Measurements from ENCODE around the gene MBD6. TPM values are rescaled to one million over a fixed set of nuclear protein-coding genes. Genes with fewer than 3 reads are reported as not detected.

MBD6 gene
- total RNA-seq, 1 donor from 2014 or later: 118 TPM

DNA sequence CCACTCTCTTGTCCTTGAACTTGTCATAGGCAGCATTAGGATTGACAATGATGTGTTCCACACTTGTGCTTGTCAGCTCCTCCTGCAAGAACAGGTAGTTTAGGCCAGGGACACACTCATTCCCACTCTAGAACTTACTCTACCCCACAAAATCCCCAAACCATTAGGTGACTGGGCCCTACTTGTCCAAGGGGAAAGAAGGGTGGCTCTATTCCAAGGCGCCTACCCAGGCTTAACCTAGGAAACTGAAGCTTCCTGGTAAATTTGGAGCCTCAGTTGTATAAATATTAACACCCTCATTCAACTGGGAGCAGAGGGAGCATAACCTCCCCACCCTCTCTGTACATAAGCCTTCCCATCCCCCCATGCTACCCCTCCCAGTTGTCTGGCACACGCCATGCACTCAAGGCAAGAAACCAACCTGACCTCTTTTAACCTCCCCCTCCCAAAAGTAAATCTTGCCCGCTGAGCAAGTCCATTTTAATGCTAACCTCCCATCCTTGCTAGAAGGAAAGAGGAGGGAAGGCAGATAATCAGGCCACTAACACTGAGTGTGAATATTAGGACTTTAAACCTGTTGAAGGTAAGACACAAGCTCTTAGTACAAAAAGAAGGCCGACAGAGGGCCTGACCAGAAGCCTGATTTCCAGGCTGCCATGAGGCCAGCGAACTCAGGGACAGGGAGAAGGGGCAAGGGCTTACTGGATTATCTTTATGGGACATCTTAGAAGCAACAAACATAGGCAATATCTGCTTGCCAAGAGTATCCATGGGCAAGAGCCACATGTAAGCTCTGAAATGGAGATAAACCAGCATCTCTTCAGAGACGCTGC, 13.4 kb downstream of the MBD6 start:
- no peak for DNase-seq (ENCODE audit: low spot score in 2 of 2, unreplicated experiment in 2 of 2)
- Mint-ChIP-seq H3K36me3 (peaks cover 36% of the 10 kb centered on the region), H3K4me3 (no peak overlapping the region), H3K27me3 (ENCODE audit: low read depth) (no peaks in the 10 kb centered on the region), H3K27ac (no peak overlapping the region), H3K9me3 (no peaks in the 10 kb centered on the region), H3K4me1 (peaks cover 3% of the 10 kb centered on the region)
- TF ChIP-seq, protein P1, sequence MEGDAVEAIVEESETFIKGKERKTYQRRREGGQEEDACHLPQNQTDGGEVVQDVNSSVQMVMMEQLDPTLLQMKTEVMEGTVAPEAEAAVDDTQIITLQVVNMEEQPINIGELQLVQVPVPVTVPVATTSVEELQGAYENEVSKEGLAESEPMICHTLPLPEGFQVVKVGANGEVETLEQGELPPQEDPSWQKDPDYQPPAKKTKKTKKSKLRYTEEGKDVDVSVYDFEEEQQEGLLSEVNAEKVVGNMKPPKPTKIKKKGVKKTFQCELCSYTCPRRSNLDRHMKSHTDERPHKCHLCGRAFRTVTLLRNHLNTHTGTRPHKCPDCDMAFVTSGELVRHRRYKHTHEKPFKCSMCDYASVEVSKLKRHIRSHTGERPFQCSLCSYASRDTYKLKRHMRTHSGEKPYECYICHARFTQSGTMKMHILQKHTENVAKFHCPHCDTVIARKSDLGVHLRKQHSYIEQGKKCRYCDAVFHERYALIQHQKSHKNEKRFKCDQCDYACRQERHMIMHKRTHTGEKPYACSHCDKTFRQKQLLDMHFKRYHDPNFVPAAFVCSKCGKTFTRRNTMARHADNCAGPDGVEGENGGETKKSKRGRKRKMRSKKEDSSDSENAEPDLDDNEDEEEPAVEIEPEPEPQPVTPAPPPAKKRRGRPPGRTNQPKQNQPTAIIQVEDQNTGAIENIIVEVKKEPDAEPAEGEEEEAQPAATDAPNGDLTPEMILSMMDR (IDR thresholded peaks at IDR 0.05; ENCODE audit: unreplicated experiment): no peak

DNA sequence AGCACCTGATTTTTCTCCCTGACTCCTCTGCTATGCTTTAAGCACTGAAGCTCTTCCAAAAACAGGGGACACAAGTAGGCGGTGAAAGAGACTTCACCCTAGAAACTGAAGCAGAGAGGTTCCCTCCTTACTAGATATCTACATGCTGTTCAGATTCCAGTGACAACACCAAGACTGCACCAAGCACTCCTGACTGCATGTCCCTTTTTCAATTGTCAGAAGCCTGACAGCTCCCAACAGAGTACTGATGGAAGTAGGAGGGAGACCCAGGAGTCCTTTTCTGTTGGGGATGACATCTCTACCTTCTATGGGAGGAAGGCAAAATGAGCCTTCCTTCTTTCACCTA, 13.9 kb downstream of the MBD6 start:
- peaks cover 36% of the 10 kb centered on the region for H3K36me3 Mint-ChIP-seq
- no peak for DNase-seq (ENCODE audit: low spot score in 2 of 2, unreplicated experiment in 2 of 2)
- no peaks in the 10 kb centered on the region for H3K9me3 Mint-ChIP-seq
- H3K4me1 Mint-ChIP-seq: peaks cover 7% of the 10 kb centered on the region
- H3K27ac Mint-ChIP-seq: no peak overlapping the region
- TF ChIP-seq, protein P1 (IDR thresholded peaks at IDR 0.05; ENCODE audit: unreplicated experiment): no peak
- H3K4me3 Mint-ChIP-seq: no peak overlapping the region
- no peaks in the 10 kb centered on the region for H3K27me3 Mint-ChIP-seq (ENCODE audit: low read depth)

DNA sequence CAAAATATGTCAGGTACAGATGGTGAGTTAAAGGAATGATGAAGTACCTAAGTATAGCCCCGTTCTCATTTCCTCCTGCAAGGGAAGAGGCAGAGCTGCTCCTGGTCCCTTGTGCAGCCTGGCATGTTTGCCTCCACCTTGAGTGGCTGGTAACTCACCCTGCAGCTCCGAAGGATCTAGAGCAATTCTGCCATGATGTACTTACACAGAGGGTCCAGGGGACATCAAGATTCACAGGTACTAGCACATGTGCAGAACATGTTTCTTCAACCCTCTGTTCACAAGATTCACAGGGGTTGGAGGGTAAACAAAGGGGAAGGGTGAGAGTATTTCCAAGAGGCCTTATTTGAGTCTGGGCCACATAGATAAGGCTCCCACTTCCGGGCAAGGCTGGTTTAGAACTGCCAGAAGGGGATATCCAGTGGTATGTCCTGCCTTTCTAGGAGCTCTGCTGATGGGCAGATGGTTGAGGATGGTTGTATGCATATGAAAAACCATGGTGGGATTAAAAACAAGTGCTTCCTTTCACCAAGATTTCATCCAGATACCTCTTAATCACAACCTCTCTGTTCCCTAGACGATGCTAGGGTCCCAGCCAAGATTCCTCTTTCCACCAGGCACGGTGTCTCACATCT, 16.6 kb downstream of the MBD6 start:
- Mint-ChIP-seq H3K27me3 (ENCODE audit: low read depth) (no peaks in the 10 kb centered on the region), H3K27ac (no peak overlapping the region), H3K4me3 (no peak overlapping the region), H3K4me1 (peaks cover 7% of the 10 kb centered on the region), H3K9me3 (no peaks in the 10 kb centered on the region), H3K36me3 (peaks cover 29% of the 10 kb centered on the region)
- TF ChIP-seq, protein P1 (IDR thresholded peaks at IDR 0.05; ENCODE audit: unreplicated experiment): no peak
- DNase-seq (ENCODE audit: low spot score in 2 of 2, unreplicated experiment in 2 of 2): no peak

DNA sequence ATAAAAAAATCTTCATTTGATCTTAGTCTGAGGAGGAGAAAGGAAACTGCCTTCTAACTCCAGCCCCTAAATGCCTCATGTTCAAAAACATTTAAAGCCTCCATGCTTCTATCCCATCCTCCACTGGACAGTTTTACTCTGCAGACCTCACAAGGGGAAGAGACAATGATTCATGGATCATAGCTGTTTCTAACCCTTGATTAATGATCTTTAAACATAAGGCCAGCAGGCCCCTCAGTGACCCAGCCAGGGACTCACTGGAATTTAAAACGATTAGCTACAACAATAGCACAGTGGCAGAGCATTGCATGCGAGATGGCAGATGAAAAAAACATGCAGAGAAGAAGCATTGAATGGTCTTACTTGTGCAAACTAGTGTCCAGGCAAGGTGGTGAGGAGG, 18.4 kb downstream of the MBD6 start:
- H3K4me1 Mint-ChIP-seq: peaks cover 19% of the 10 kb centered on the region
- TF ChIP-seq, protein P1 (IDR thresholded peaks at IDR 0.05; ENCODE audit: unreplicated experiment): no peak
- H3K9me3 Mint-ChIP-seq: no peaks in the 10 kb centered on the region
- no peaks in the 10 kb centered on the region for H3K27me3 Mint-ChIP-seq (ENCODE audit: low read depth)
- no peak overlapping the region for H3K4me3 Mint-ChIP-seq
- H3K27ac Mint-ChIP-seq: peak overlapping the region; percentile 6
- H3K36me3 Mint-ChIP-seq: peaks cover 19% of the 10 kb centered on the region
- DNase-seq (ENCODE audit: low spot score in 2 of 2, unreplicated experiment in 2 of 2): no peak

DNA sequence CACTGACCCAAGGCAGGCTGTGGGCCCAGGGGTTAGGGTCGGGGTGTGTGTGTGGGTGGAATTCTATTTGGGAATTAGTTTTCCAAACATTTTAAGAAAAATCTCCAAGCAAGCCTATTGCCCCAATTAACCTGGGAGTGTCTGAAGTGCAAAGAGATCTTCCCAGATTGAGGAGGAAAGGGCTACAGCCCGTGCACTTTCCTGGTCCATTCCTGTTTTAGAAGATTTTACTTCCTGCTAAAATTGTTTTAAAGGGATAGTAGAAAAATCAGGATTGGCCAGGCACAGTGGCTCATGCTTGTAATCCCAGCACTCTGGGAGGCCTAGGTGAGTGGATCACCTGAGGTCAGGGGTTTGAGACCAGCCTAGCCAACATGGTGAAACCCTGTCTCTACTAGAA, 19.1 kb downstream of the MBD6 start:
- Mint-ChIP-seq H3K9me3 (no peaks in the 10 kb centered on the region), H3K4me3 (no peak overlapping the region), H3K4me1 (peaks cover 22% of the 10 kb centered on the region), H3K27me3 (ENCODE audit: low read depth) (no peaks in the 10 kb centered on the region), H3K36me3 (peaks cover 19% of the 10 kb centered on the region), H3K27ac (no peak overlapping the region)
- DNase-seq (ENCODE audit: low spot score in 2 of 2, unreplicated experiment in 2 of 2): no peak
- TF ChIP-seq, protein P1 (IDR thresholded peaks at IDR 0.05; ENCODE audit: unreplicated experiment): no peak

Data from mesothelial cell of epicardium (in vitro differentiated cells).